Embryonic facial prominence (tissue), 1 donor: ENCODE data around the gene AATK.

Source experiments
- DNase-seq: peaks from one replicate; pipeline ENCODE4 v3.0.0-alpha.2; 2016; ENCODE audit errors: extremely low spot score

Gene AATK

DNA sequence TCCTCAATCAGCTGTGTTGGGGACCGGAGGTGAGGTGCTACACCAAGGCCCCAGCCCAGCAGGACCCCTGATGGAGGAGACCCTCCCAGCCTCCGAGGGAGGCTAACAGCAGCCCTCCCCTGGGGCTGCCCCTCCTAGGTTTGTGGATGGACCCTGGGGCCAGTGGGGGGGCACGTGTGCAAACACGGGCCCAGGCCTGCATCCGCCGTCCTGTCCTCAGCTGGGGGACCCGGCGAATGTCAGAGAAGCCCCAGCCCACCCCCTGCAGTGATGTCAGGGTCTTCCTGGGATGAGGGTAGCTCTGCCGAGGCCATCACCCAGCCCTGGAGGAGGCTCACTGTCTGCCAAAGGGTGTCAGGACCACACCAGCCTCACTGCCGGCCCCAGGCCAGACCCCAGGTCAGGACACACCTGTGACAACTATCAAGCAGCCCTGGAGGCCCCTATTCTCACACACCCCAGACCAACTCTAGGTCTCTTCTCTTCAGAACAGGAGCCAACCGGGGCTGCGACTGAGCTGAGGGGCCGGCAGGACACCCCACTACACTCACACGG, 30.0 kb upstream of the AATK start:
- no peak for DNase-seq

DNA sequence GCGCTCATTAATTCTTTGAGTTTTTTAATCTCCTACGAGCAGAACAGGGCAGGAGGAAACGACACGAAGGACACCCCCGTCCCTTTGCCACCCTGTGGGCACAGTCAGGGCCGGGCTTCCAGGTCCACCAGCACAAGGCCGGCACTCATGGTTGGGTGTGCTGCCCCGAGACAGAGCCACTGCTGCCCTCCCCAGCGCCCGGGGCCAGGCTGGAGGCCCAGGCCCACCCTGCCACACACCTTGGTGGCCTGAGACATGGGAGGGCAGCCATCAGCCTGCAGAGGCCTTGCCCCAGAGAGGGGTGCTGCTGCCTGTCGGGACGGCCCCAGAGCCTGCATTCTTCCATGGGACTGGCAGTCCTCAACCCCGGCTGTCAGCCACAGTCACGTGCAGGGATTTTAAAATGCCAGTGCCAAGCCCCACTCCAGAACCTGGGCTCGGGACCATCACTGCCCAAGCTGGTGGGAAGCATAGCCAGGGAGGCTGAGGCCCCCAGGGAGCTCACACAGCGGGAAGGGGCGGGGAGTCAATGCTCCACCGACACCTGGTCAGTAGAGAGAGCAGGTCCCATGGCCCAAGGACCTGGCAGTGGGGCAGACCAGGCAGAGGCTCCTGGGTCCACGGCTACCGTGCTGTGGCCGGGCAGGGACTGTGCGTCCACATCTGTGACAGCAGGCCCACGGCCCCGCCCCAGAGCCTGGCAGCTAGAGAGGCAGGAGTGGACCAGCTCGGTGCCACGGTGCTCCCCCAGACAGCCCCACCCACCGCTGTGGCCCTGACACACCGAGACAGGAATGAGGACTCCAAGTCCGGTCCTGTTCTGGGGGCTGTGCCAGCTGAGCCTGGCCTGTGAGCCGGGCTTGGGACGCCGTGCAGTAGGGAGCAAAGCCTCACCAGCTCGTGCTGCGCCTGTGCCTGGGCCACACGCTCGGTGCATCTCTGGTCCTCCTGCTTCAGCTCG, 29.2 kb upstream of the AATK start:
- no peak for DNase-seq

DNA sequence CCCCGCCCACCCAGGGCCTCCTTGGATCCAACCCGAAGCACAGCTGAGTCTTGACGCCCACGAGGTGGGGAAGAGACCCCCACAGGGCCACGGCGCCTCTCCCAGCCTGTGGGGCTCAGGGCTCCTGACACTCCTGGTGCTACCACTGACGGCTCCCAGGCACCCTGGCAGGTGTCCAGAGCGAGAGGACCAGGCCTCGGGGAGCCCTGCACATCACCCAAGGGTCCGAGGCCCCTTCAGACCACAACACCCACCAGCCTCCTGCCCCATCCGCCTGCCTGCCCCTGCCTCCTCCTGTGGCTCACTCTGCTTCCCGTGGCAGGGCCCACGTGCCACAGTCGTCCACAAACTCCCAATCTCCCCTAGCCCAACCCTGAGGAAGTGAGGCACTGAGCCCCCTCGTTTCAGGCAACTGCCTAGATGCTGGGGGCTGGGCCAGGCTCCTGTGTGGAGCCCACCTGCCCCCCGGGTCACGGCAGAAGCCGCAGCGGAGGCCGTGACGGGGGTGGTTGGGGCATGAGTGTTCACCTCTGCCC, 28.3 kb upstream of the AATK start:
- DNase-seq: no peak

DNA sequence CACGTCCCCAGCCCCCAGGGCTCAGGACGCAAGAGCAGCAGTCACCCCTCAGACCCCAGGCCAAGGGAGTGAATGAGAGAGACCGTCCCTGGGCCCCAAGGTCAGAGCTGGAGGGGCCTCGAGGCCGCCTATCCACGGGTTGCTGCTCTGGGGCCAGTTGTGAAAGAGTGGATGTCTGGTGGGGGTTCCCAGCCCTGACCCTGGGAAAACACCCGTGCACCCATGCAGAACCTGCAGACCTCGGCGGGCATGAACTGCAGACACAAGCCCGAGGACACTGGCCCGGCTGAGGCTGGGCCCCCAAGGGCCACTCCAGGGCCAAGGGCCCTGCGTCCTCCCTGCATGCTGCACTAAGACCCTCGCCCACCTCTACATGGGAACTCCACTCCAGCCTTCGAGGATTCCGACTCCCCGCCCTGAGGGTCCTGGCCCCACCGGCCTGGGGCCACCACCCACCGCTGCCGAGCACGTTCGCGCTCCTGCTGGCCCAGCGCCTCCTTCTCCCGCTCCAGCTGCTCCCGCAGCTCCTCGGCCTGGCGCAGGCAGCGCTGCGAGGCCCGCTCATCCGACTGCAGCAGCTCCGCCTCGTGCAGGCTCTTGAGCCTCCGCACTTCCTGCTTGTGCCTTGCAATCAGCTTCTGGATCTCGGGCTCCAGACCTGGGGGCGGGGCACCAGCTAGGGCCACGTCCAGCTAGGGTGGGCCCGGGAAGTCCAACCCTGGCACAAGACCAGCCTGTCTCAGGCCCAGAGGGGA, 27.6 kb upstream of the AATK start:
- DNase-seq: no peak

DNA sequence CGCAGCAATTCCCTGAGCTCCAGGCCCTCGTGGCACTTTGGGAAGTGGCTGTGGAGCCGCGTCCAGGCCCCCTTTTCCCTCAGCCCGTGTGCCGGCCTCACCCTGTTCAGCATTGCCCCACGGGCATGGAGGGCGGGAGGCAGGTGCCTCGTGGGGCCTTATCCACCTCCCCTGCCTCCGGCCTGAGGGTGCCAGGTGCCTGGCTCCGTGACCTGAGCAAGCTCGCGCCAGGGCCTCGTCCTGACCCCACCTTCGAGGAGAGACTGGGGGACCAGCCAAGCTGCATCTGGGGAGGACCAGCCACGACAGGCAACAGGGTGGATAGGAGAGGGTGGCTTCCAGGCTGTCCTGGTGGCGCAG, 27.0 kb upstream of the AATK start:
- DNase-seq: no peak

DNA sequence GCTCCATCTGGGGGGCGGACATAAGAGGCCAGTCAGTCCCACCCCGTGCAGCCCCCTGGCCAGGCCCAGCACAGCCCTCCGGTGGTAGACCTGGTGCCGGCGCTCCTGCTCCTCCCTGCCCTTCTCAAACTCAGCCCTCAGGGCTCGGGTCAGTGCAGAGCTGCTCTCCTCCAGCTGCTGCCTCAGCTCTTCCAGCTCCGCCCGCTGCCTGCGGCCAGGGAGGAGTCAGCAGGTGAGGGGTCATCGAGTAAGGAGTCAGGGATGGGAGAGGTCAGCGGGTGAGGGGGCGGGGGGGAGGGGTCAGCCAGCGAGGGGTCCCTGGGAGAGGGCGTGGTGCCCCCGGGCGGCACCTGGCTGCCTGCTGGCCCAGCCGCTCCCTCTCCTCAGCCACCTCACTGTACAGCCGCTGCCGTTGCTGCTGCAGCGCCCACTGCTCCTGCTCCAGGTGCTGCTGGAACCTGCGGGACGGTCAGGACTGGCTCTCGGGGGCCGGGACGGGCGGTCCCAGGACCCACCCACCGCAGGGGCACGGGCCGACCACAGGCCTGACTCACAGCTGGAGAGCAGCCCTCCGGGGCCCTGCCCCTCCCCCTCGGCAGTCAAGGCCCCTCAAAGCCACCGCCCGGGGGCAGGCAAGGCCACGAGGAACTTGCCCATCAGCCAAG, 26.5 kb upstream of the AATK start:
- no peak for DNase-seq

DNA sequence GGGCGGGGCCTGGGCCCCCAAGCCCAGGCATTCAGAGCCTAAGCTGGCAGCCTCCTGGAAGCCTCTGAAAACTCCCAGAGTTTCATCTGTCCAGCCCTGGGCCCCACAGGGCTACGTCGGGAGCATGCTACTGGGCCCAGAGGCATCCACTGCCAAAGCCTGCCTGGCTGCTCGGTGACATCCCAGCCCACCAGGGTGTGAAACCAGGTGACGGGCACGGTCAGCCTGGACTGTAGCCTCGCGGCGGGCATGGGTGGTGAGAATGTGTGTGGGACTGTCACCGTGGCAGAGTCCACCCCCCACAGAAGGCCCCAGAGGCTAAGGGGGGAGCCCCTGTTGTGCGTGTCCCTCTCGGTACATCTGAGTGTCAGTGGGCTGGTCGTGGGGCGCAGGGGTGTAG, 25.6 kb upstream of the AATK start:
- DNase-seq: no peak

DNA sequence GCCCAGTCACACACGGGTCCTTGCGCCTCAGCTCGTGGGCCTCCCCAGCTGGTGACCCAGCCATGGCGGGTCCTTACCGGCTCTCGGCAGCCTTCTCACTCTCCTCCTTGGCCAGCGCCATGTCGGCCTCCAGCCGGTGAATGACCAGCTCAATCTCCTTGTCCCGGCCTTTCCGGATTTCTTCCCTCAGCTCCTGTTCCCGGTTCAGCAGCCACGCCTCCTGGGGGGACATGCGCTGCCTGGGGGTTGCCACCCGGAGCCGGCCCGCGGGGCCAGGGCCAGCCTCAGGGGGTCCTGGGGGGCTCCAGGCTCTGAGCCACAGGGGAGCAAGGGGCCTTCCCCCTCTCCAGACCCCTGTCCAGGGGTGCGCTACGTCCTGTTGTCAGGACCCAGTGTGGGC, 25.1 kb upstream of the AATK start:
- DNase-seq: no peak

DNA sequence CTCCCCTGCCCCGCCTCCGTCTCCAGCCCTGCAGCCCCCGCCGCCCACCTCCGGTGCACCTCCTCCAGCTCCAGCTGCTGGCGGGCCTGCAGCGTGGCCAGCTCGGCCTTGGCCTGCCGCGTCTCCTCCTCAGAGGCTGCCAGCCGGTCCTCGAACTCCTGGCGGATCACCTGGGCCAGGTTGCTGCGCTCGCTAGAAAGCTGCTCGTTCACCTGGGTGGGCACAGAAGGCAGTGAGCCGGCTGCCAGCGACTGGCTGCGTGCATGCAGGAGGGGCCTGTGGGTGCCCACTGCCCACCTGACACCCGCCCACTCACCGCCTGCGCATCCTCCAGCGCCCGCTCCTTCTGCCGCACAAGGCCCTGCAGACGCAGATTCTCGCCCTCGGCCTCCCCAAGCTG, 24.6 kb upstream of the AATK start:
- DNase-seq: no peak

DNA sequence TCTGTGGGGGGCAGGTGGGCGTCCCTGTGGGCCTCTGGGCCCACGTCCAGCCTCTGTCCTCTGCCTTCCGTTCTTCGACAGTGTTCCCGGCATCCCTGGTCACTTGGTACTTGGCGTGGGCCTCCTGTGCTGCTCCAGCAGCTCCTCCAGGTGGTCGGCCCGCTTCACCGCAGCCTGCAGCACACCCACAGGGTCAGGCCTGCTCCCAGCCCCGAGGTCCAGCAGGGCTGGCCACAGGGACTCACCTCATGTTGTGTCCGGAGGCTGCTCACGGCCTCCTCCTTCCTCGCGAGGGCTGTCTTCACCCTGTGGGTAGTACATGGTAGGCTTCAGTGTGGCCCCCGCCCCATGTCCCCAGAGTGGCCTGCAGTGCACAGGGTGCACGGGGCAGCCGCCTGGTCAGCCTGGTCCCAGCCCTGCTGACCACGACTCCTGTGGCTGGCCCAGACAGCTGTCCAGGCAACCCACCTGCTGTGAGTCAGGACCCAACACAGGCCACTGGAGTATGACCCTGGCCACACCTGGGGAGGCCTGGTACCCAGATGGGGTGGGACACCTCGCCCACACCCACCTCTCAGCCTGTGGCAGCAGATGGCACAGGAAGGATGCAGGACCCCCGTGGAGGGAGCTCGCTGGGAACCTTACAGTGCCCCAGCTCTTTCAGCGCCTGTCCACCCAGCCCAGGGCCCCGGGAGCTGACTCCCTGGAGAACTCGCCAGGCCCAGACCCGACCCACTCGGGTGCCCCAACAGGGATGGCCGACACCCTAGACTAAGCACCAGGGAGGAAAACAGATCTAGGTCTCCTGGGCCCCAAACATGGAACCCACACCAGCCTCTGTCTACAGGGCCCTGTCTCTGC, 23.9 kb upstream of the AATK start:
- DNase-seq: no peak

DNA sequence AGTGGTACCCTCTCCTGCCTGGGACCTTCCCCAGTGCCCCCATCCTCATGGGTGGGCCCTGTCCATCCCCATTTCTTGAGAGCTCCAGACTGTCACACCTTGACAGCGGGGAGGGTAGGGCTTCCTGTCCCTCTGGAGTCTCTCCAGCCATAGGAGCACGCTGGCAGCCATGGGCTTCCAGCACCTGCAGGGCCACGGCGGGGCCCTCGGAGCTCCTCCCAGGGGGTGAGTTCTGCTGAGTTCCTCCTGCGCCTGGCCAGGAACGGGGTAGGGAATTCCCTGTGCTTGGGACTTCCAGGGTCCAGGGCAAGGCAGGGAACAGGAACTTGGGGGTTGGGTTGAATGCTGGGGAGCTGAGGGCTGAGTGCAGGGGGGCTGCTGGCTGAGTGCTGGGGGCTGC, 23.0 kb upstream of the AATK start:
- DNase-seq: no peak

DNA sequence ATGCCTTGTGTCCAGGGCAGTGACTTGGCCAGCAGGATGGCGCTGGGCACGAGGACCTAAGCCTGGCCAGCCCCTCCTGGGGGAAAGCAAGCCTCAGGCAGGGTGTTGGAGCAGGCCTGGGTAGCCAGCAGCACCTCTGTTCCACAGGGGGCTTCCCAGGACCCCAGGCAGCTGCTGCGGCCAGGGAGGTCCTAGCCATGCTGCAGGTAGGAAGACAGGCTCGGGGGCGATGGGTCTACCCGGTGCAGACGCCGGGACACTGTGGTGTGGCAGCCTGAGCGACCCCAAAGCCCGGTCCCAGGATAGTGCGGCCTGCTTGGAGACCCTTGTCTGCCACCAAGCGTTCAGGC, 22.4 kb upstream of the AATK start:
- DNase-seq: no peak

DNA sequence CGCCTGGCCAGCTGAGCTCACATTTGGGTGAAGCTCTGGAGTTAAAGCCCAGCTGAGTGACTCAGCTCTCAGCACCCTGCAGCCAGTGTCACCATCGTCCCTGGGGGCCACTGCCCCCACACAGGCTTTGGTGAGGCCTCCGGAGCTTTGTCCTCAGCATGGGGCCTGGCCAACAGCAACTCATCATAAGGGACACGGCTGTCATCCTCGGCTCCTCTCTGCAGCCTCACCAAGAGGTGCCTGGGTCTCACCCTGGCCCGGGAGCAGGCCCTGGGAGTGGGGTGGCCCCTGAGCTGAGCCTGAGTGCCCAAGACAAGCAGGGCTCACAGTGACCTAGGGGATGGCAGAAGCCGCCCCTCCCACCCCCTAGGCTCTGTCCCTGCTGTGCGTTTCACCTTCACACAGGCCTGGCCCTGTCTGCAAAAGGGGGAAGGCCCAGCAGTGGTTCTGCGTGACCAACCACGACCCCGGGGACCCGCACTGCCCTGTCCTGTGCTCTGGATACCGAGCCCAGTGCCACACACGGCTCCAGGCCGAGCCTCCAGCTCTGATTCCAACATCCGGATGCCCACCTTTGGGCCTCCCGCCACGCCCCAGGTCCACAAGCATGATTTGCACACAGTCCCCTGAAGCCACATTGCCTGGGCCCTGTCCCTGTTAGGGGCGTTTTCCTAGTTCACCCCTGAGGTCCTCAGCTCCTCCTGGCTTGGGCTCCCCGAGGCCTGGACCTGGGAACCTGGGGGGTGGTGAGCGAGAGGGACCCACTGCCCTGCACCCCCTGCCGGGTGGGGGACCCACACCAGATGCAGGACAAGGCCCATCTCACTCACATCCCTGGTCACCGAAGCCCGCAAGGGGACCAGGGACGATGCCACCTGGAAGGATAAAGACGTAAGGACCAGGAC, 21.8 kb upstream of the AATK start:
- DNase-seq: no peak

DNA sequence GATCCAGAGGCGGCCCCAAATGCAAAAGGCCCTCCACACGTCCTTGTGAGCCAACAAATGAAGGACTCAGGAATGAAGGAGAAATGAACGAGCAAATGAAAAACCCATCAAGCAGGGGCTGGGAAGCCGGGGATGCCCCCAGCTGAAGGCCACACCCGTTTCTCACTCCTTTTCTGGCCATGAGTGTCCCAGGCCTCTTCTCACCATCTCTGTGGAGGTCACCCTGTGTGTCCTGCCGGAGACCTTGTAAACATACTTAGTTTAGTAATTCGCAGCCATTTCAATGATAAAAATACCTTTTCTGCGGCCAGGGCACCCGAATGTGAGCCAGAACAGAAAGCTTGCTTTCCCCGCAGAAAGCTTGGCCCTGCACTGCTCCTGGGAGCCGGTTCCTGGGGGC, 21.1 kb upstream of the AATK start:
- DNase-seq: no peak

DNA sequence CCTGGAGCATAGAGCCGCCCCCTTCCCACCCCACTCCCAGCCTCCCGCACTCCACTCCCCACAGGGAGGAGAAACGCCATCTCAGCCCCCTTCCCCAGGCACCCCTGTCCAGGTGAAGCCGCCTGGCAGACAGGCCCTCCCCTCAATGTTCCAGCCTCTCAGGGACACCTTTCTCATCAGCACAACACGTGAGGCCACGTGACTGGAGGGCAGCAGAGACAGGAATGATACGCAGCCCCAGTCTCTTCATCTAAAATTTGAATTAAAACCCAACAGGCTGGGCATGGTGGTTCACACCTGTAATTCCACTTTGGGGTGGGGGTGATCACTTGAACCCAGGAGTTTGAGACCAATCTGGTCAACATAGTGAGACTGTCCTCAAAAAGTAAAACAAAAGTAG, 20.2 kb upstream of the AATK start:
- DNase-seq: no peak

DNA sequence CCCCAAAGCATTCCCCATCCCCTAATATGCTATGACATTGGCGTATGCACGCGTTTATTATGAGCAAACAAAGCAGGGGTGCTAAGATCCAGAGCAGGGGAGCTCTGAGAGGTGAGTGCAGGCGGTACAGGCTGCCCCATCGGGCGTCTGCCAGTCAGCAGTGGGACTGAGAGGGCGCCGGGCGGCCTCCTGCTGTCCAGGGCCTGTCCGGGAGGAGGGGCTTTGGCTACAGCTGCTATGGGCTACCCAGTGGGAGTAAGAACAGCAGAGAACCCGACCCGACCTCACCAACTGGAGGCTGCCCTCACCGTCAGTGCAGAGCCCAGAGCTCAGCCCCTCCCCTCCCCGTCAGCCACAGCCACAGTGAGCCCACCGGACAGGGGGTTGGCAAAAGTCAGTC, 18.5 kb upstream of the AATK start:
- DNase-seq: no peak

DNA sequence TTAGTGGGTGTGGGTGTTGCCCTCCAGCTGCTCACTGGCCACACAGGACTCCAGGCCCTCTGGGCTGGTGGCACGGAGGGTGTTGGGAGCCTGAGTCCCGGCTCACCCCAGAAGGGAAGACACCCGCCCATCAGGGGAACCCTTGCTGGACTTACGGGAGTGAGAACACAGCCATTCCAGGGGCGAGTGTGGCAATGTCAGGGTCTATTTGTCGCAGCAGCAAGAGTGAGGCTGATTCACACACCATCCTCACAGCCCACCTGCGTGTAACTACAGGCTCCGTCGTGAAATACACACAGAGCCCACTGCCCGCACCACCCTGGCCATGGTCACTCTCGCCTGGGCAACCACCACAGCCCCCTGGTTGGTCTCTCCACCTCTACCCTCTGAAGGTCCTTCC, 17.8 kb upstream of the AATK start:
- no peak for DNase-seq

DNA sequence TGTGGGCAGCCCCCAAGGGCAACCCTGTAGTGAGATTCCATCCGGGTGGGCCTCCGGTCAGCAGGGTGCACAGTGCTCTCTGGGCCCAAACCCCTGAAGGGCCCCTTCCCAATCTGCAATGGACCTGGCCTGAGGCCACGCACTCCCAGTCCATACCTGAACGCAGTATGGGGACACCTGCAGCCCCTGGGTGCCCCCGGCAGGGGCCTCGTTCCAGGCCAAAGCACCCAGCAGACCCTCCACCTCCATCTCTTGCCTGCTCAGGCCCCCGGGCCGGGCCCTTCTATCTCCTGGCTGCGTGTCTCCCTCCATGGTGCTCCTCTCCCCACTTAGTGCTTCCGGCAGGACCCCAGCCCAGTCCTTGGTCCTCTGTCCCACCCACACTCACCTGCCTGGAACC, 17.3 kb upstream of the AATK start:
- DNase-seq: no peak

DNA sequence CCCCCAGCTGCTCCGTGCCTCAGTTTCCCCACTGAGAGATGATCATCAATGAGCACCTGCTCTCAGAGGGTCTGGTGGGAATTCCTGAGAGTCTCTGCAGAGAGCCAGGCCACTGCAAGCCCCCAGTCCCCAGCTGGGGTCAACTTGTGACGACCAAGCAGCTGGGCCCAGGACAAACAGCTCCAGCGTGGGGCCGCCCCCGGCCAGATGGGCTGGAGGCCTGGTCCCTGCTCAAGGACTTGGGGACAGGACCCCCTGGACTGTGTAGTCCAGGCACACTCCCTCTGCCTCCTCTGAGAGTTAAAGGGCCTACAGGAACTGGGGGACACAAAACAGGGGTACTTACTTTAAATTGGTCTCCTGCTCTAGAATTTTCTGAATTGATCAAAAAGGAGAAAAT, 16.6 kb upstream of the AATK start:
- no peak for DNase-seq

DNA sequence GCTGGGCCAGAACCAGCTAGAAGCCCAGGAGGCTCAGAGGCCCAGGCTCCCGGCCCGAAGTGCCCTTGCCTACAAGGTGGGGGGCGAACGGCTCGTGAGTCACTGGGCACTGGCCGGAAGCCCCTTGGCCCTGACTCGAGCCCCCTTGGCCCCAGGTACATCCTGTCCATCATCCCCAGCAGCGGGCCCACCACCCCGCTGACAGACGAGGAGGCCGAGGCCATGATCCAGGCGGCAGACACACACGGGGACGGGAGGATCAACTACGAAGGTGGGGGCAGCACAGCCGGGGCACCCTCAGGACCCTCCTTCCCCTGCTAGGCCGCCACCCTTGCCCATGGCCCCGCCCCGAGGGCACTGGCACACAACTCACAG, 15.8 kb upstream of the AATK start:
- no peak for DNase-seq
